Osteocyte (in vitro differentiated cells): ENCODE results near the gene INSIG2. TPM values are rescaled to one million over a fixed set of nuclear protein-coding genes. Genes with fewer than 3 reads are reported as not detected.

Experiments used
- DNase-seq: peaks from one replicate; pipeline ENCODE4 v3.0.0; 2021; ENCODE audit warnings: mixed read lengths; ENCODE audit not compliant: unreplicated experiment; ENCODE audit errors: extremely low spot score
- H3K27ac Mint-ChIP-seq: one replicate; pipeline ENCODE4 v1.8.0; 2021; ENCODE audit warnings: mild to moderate bottlenecking, mixed read lengths; ENCODE audit not compliant: unreplicated experiment
- H3K27me3 Mint-ChIP-seq: one replicate; pipeline ENCODE4 v1.8.0; 2021; ENCODE audit warnings: mixed read lengths; ENCODE audit not compliant: unreplicated experiment
- H3K36me3 Mint-ChIP-seq: one replicate; pipeline ENCODE4 v1.8.0; 2021; ENCODE audit warnings: mixed read lengths; ENCODE audit not compliant: unreplicated experiment
- H3K4me1 Mint-ChIP-seq: one replicate; pipeline ENCODE4 v1.8.0; 2021; ENCODE audit warnings: mixed read lengths; ENCODE audit not compliant: unreplicated experiment
- H3K4me3 Mint-ChIP-seq: one replicate; pipeline ENCODE4 v1.8.0; 2021; ENCODE audit warnings: mild to moderate bottlenecking, moderate library complexity, mixed read lengths; ENCODE audit not compliant: unreplicated experiment
- H3K9me3 Mint-ChIP-seq: one replicate; pipeline ENCODE4 v1.8.0; 2021; ENCODE audit warnings: mixed read lengths; ENCODE audit not compliant: unreplicated experiment
- CTCF ChIP-seq: fragments of 200-600 bp; sonication (generic); IDR thresholded peaks from 2 replicates; pipeline ENCODE4 v1.5.0; 2021; ENCODE audit warnings: antibody characterized with exemption, mild to moderate bottlenecking, moderate library complexity
- total RNA-seq: library from RNA; stranded (reverse); gene quantifications from 2 replicates; pipeline ENCODE4 v1.2.1, GENCODE V29; 2021

The INSIG2 gene
- total RNA-seq, 1 donor from 2014 or later = 16.7 TPM

- H3K4me3 Mint-ChIP-seq = no peak overlapping the region
- no peaks in the 10 kb centered on the region for H3K4me1 Mint-ChIP-seq
- no peaks in the 10 kb centered on the region for H3K9me3 Mint-ChIP-seq
- H3K27ac Mint-ChIP-seq = no peak overlapping the region
- H3K27me3 Mint-ChIP-seq = peaks cover 2% of the 10 kb centered on the region
- no peak for DNase-seq
- H3K36me3 Mint-ChIP-seq = no peaks in the 10 kb centered on the region
- no peak for TF ChIP-seq CTCF
Observed at GRCh38 chr2:118121101-118121500, 32.8 kb downstream of the INSIG2 start.

- DNase-seq = no peak
- H3K9me3 Mint-ChIP-seq = no peaks in the 10 kb centered on the region
- no peaks in the 10 kb centered on the region for H3K36me3 Mint-ChIP-seq
- no peak overlapping the region for H3K4me3 Mint-ChIP-seq
- H3K27ac Mint-ChIP-seq = no peak overlapping the region
- H3K4me1 Mint-ChIP-seq = no peaks in the 10 kb centered on the region
- peaks cover 2% of the 10 kb centered on the region for H3K27me3 Mint-ChIP-seq
- TF ChIP-seq CTCF = no peak
Observed at GRCh38 chr2:118121986-118122524, 33.8 kb downstream of the INSIG2 start.

- Mint-ChIP-seq H3K9me3 (no peaks in the 10 kb centered on the region), H3K4me1 (no peaks in the 10 kb centered on the region), H3K4me3 (no peak overlapping the region), H3K27me3 (peaks cover 2% of the 10 kb centered on the region), H3K36me3 (no peaks in the 10 kb centered on the region), H3K27ac (no peak overlapping the region)
- no peak for DNase-seq
- TF ChIP-seq CTCF = no peak
Observed at GRCh38 chr2:118122594-118123281, 34.5 kb downstream of the INSIG2 start.

DNA sequence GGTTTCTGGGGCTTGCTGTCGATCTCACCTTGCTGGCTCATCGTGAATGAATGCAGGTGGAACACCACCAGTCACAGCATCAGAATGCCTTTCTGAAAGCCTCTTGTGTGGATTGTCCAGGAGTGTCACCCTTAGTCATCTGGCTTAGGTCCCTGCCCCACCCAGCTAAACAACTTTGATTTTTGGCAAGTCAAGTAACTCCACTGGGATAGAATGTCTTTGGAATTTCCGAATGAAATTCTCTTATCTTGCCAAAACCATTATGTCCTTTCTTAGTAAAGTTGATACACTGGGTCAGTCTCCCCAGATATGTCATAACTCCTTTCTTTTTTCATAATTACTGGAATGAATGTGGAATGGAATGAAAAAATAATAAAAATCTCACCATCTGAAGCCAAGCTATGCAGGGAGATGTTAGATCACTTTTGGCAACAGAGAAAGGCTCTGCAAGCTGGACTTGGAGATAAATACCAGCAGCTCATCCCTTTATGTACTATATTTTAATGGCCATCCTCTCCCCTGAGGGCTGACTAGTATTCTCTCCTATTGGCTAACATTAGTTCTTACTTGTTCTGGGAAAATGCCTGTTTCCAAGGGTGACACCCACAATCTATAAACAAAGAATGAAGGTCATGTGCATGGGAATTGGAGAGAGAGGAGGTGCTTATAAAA, 35.4 kb downstream of the INSIG2 start:
- DNase-seq = no peak
- TF ChIP-seq CTCF = no peak
- no peaks in the 10 kb centered on the region for H3K36me3 Mint-ChIP-seq
- no peak overlapping the region for H3K4me3 Mint-ChIP-seq
- peaks cover 2% of the 10 kb centered on the region for H3K27me3 Mint-ChIP-seq
- H3K4me1 Mint-ChIP-seq = no peaks in the 10 kb centered on the region
- H3K9me3 Mint-ChIP-seq = no peaks in the 10 kb centered on the region
- H3K27ac Mint-ChIP-seq = no peak overlapping the region

DNA sequence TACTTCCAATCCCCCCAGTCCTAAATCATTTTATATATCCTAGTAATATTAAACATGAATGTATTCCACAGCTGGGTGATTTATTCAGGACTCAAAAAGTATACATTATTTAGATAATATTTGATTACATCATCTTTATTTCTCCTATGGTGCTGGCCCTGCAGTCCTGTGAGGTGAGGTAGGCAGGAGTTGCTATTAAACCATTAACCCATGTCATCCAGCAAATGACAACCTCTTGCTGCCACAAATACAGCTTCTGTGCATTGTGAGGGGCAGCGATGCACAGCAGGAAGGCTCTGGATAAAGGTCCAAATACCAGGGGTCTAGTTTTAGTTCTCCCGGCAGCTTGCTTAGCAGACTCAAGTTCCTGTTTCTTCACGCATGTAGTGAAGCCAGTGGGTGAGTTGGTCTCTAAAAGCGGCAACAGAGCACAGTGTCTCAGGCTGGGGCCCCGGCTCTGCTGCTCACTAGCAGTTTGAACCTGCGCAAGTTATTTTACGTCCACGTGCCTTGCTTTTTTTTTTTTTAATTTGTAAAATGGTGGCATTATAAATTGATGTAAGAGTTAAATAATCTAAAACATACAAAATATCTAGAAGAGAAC, 36.1 kb downstream of the INSIG2 start:
- DNase-seq = no peak
- Mint-ChIP-seq H3K4me3 (no peak overlapping the region), H3K9me3 (no peaks in the 10 kb centered on the region), H3K27me3 (peaks cover 3% of the 10 kb centered on the region), H3K36me3 (no peaks in the 10 kb centered on the region), H3K27ac (no peak overlapping the region), H3K4me1 (no peaks in the 10 kb centered on the region)
- no peak for TF ChIP-seq CTCF
